H9 (cell line): ENCODE results near the gene OPTN. TPM values are rescaled to one million over a fixed set of nuclear protein-coding genes. Genes with fewer than 3 reads are reported as not detected.

Source experiments
- DNase-seq: peaks from one replicate; pipeline ENCODE4 v3.0.0-alpha.2; 2017
- H2AFZ ChIP-seq: one replicate; pipeline ENCODE4 v1.6.1; 2013; ENCODE audit warnings: mild to moderate bottlenecking, low read length, control low read depth, moderate library complexity
- H2AK5ac ChIP-seq: 2 replicates; pipeline ENCODE4 v1.6.1; 2013; ENCODE audit warnings: low read length, control low read depth, mixed read lengths; ENCODE audit not compliant: insufficient read length
- H2BK120ac ChIP-seq: one replicate; pipeline ENCODE4 v1.6.1; 2013; ENCODE audit warnings: low read depth, mild to moderate bottlenecking, low read length, control low read depth, inconsistent platforms; ENCODE audit not compliant: poor library complexity, severe bottlenecking
- H2BK12ac ChIP-seq: 2 replicates; pipeline ENCODE4 v1.6.1; 2013; ENCODE audit warnings: low read length, control low read depth, mixed read lengths, low read depth; ENCODE audit not compliant: insufficient read length
- H2BK15ac ChIP-seq: 2 replicates; pipeline ENCODE4 v1.6.1; 2013; ENCODE audit warnings: low read depth, low read length, control low read depth
- H2BK20ac ChIP-seq: one replicate; pipeline ENCODE4 v1.6.1; 2013; ENCODE audit warnings: low read depth, mild to moderate bottlenecking, low read length, control low read depth, inconsistent platforms; ENCODE audit not compliant: poor library complexity, severe bottlenecking
- H2BK5ac ChIP-seq: 2 replicates; pipeline ENCODE4 v1.6.1; 2013; ENCODE audit warnings: low read length, control low read depth, mixed read lengths; ENCODE audit not compliant: insufficient read length
- H3K14ac ChIP-seq: 2 replicates; pipeline ENCODE4 v1.6.1; 2013; ENCODE audit warnings: low read length, control low read depth; ENCODE audit not compliant: insufficient read depth
- H3K18ac ChIP-seq: 2 replicates; pipeline ENCODE4 v1.6.1; 2013; ENCODE audit warnings: low read depth, mild to moderate bottlenecking, mixed read lengths, low read length, control low read depth; ENCODE audit not compliant: insufficient read length
- H3K23ac ChIP-seq: 2 replicates; pipeline ENCODE4 v1.6.1; 2013; ENCODE audit warnings: low read length, control low read depth, mixed read lengths, low read depth; ENCODE audit not compliant: insufficient read length
- H3K23me2 ChIP-seq: 2 replicates; pipeline ENCODE4 v1.6.1; 2013; ENCODE audit warnings: low read depth, mild to moderate bottlenecking, mixed read lengths, low read length, control low read depth; ENCODE audit not compliant: insufficient read length, poor library complexity, severe bottlenecking
- H3K27ac ChIP-seq: 2 replicates; pipeline ENCODE4 v1.5.1; 2013; ENCODE audit warnings: low read length, control low read depth, mixed read lengths, low read depth; ENCODE audit not compliant: insufficient read length
- H3K27me3 ChIP-seq: 2 replicates; pipeline ENCODE4 v1.6.1; 2013; ENCODE audit warnings: low read length, control low read depth, inconsistent platforms; ENCODE audit not compliant: insufficient read depth
- H3K4ac ChIP-seq: 2 replicates; pipeline ENCODE4 v1.6.1; 2013; ENCODE audit warnings: low read depth, mild to moderate bottlenecking, control low read depth, inconsistent platforms, low read length, moderate library complexity
- H3K4me1 ChIP-seq: 2 replicates; pipeline ENCODE4 v1.6.1; 2013; ENCODE audit warnings: low read length, control low read depth, inconsistent platforms; ENCODE audit not compliant: insufficient read depth
- H3K4me2 ChIP-seq: 2 replicates; pipeline ENCODE4 v1.6.1; 2013; ENCODE audit warnings: low read length, control low read depth, mixed read lengths; ENCODE audit not compliant: insufficient read length, insufficient read depth
- H3K56ac ChIP-seq: 2 replicates; pipeline ENCODE4 v1.6.1; 2013; ENCODE audit warnings: low read depth, mild to moderate bottlenecking, mixed read lengths, low read length, control low read depth; ENCODE audit not compliant: insufficient read length
- H3K79me1 ChIP-seq: 2 replicates; pipeline ENCODE4 v1.6.1; 2013; ENCODE audit warnings: low read depth, mild to moderate bottlenecking, moderate library complexity, low read length, control low read depth, inconsistent platforms; ENCODE audit not compliant: insufficient read depth, poor library complexity, severe bottlenecking
- H3K79me2 ChIP-seq: 2 replicates; pipeline ENCODE4 v1.6.1; 2013; ENCODE audit warnings: low read length, control low read depth, inconsistent platforms; ENCODE audit not compliant: insufficient read depth
- H3K9ac ChIP-seq: 2 replicates; pipeline ENCODE4 v1.6.1; 2013; ENCODE audit warnings: low read length, control low read depth, mixed read lengths; ENCODE audit not compliant: insufficient read length; ENCODE audit errors: extremely low read depth
- H3K9me3 ChIP-seq: one replicate; pipeline ENCODE4 v1.6.1; 2013; ENCODE audit warnings: low read depth, low read length, inconsistent platforms; ENCODE audit not compliant: control insufficient read depth
- H3T11ph ChIP-seq: one replicate; pipeline ENCODE4 v1.6.1; 2013; ENCODE audit warnings: mild to moderate bottlenecking, low read length, control low read depth, inconsistent platforms
- H4K20me1 ChIP-seq: one replicate; pipeline ENCODE4 v1.6.1; 2013; ENCODE audit not compliant: control insufficient read depth, insufficient read length, insufficient read depth
- H4K5ac ChIP-seq: 2 replicates; pipeline ENCODE4 v1.6.1; 2013; ENCODE audit warnings: low read depth, mild to moderate bottlenecking, mixed read lengths, low read length, control low read depth; ENCODE audit not compliant: insufficient read length
- H4K8ac ChIP-seq: replicated peaks from 2 replicates; pipeline ENCODE4 v1.6.1; 2013; ENCODE audit warnings: low read length, control low read depth, mixed read lengths, low read depth; ENCODE audit not compliant: insufficient read length
- H4K91ac ChIP-seq: 2 replicates; pipeline ENCODE4 v1.6.1; 2013; ENCODE audit warnings: low read depth, mild to moderate bottlenecking, moderate library complexity, mixed read lengths, low read length, control low read depth; ENCODE audit not compliant: insufficient read length
- H3K27ac Mint-ChIP-seq, 3 experiments: 2 replicates in 2 of 3; 3 replicates in 1 of 3; pipeline ENCODE4 v1.8.0; 2020 to 2021; ENCODE audit warnings: mixed read lengths in 3 of 3, mild to moderate bottlenecking in 1 of 3, moderate library complexity in 1 of 3
- H3K27me3 Mint-ChIP-seq: 2 replicates; pipeline ENCODE4 v1.8.0; 2021; ENCODE audit warnings: low read depth, mild to moderate bottlenecking, moderate library complexity, mixed read lengths
- H3K36me3 Mint-ChIP-seq, 3 experiments: 2 replicates in 2 of 3; 3 replicates in 1 of 3; pipeline ENCODE4 v1.8.0; 2020 to 2021; ENCODE audit warnings: low read depth in 3 of 3, mixed read lengths in 3 of 3; ENCODE audit not compliant: insufficient read depth in 1 of 3
- H3K4me1 Mint-ChIP-seq, 2 experiments: 2 replicates each; pipeline ENCODE4 v1.8.0; 2020; ENCODE audit warnings: mixed read lengths in 2 of 2
- H3K4me3 Mint-ChIP-seq, 2 experiments: 2 replicates in 1 of 2; 3 replicates in 1 of 2; pipeline ENCODE4 v1.8.0; 2020 to 2021; ENCODE audit warnings: mild to moderate bottlenecking in 2 of 2, mixed read lengths in 2 of 2, moderate library complexity in 1 of 2
- H3K9me3 Mint-ChIP-seq, 2 experiments: 2 replicates in 1 of 2; 3 replicates in 1 of 2; pipeline ENCODE4 v1.8.0; 2020; ENCODE audit warnings: mild to moderate bottlenecking in 2 of 2, mixed read lengths in 2 of 2, moderate library complexity in 1 of 2
- total RNA-seq: library from RNA; stranded (reverse); gene quantifications from 2 replicates; pipeline ENCODE4 v1.2.1, GENCODE V29; 2021
- TF ChIP-seq, protein P1 (sequence below): fragments of 200-600 bp; sonication (generic); conservative IDR thresholded peaks from 3 replicates; pipeline ENCODE4 v1.8.0; 2021; ENCODE audit warnings: antibody characterized with exemption, mild to moderate bottlenecking

The OPTN gene
- total RNA-seq, 1 experiment from 2014 or later = 16.1 TPM

- no peaks in the 10 kb centered on the region; a peak in 1 of 4 replicates for H3K4me1 Mint-ChIP-seq
- Histone ChIP-seq H3K56ac (no peak overlapping the region), H2BK5ac (no peak overlapping the region), H2BK120ac (no peak overlapping the region), H3K18ac (no peak overlapping the region), H2BK20ac (no peak overlapping the region), H3K23me2 (no peaks in the 10 kb centered on the region), H2BK15ac (no peak overlapping the region), H3K4me1 (no peaks in the 10 kb centered on the region), H4K91ac (no peak overlapping the region), H3K27me3 (no peaks in the 10 kb centered on the region), H3K79me1 (no peaks in the 10 kb centered on the region), H3K9me3 (no peaks in the 10 kb centered on the region), H3K14ac (no peak overlapping the region), H4K5ac (no peak overlapping the region), H2BK12ac (no peak overlapping the region), H4K20me1 (no peaks in the 10 kb centered on the region), H3K4ac (no peak overlapping the region), H2AFZ (no peak overlapping the region), H3K79me2 (no peaks in the 10 kb centered on the region), H3K4me2 (no peak overlapping the region), H2AK5ac (no peak overlapping the region), H3K9ac (no peak overlapping the region), H4K8ac (no peak overlapping the region), H3K27ac (no peak overlapping the region), H3T11ph (no peak overlapping the region), H3K23ac (no peak overlapping the region)
- H3K27ac Mint-ChIP-seq = no peak overlapping the region; a peak in 1 of 7 replicates
- no peak overlapping the region for H3K4me3 Mint-ChIP-seq
- peaks cover 3 to 5% of the 10 kb centered on the region in 2 experiments; a peak in 2 of 5 replicates for H3K9me3 Mint-ChIP-seq
- peaks cover 0 to 5% (median 0%) of the 10 kb centered on the region in 3 experiments; a peak in 1 of 7 replicates for H3K36me3 Mint-ChIP-seq
- no peaks in the 10 kb centered on the region for H3K27me3 Mint-ChIP-seq
- no peak for DNase-seq
- TF ChIP-seq, protein P1, sequence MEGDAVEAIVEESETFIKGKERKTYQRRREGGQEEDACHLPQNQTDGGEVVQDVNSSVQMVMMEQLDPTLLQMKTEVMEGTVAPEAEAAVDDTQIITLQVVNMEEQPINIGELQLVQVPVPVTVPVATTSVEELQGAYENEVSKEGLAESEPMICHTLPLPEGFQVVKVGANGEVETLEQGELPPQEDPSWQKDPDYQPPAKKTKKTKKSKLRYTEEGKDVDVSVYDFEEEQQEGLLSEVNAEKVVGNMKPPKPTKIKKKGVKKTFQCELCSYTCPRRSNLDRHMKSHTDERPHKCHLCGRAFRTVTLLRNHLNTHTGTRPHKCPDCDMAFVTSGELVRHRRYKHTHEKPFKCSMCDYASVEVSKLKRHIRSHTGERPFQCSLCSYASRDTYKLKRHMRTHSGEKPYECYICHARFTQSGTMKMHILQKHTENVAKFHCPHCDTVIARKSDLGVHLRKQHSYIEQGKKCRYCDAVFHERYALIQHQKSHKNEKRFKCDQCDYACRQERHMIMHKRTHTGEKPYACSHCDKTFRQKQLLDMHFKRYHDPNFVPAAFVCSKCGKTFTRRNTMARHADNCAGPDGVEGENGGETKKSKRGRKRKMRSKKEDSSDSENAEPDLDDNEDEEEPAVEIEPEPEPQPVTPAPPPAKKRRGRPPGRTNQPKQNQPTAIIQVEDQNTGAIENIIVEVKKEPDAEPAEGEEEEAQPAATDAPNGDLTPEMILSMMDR = no peak
Observed at GRCh38 chr10:13147161-13147560, 47.2 kb downstream of the OPTN start.
